HepG2 (cell line): ENCODE data around the gene NEK3. TPM values are rescaled to one million over a fixed set of nuclear protein-coding genes. Genes with fewer than 3 reads are reported as not detected.
A peak's percentile ranks its signal among the peaks of the same experiment; 100 is the strongest.
"Not testable (repeated sequence)": the region's sequence is repeated elsewhere in the genome, so short reads cannot be mapped to it uniquely, and the experiment has no call there.

Experiments
- ATAC-seq: fragments of 200-7000 bp; cut with Tn5 transposase; 3 replicates; pipeline ENCODE4 v1.9.1; 2020; ENCODE audit warnings: mild to moderate bottlenecking, moderate library complexity
- BruUV-seq: library from RNA; stranded (reverse); fragments of 400-500 nt; replicated peaks from 2 replicates; lab custom pipeline; 2021; lab: Mats Ljungman, UMichigan
- CTCF ChIA-PET: fragments of 300-600 bp; formaldehyde crosslinking; extraction: SDS; loops from one replicate; lab custom pipeline; 2021; ENCODE audit warnings: low total read pairs, inconsistent platforms, low intra/inter-chr PET ratio; lab: Yijun Ruan, JAX
- POLR2A ChIA-PET: fragments of 350-600 bp; sonication (Branson Sonifier 250); formaldehyde crosslinking; loops from one replicate; lab custom pipeline; 2020; ENCODE audit warnings: antibody characterized with exemption, inconsistent platforms; lab: Yijun Ruan, JAX
- DNase-seq: peaks from one replicate; pipeline ENCODE4 v3.0.0-alpha.2; 2015; ENCODE audit warnings: low spot score
- FAIRE-seq: peaks from 3 replicates; lab custom pipeline; 2011; peaks lifted over from hg19 to GRCh38; lab: Jason Lieb, UNC
- H2AFZ ChIP-seq: one replicate; pipeline ENCODE4 v1.6.1; 2011; ENCODE audit warnings: low read length, inconsistent platforms
- H3K27ac ChIP-seq: fragments of 300-600 bp; 3 replicates; pipeline ENCODE4 v1.8.0; 2011; ENCODE audit warnings: mixed run types, mild to moderate bottlenecking, mixed read lengths, low read length, inconsistent platforms; ENCODE audit not compliant: insufficient read depth; ENCODE audit errors: extremely low read length
- H3K27me3 ChIP-seq, 2 experiments: fragments of 200-600 bp in 1 of 2; 2 replicates in 1 of 2; 3 replicates in 1 of 2; pipeline versions ENCODE4 v1.6.0 to v1.8.0; 2011; ENCODE audit warnings: low read length in 2 of 2, mild to moderate bottlenecking in 2 of 2, moderate library complexity in 2 of 2, inconsistent platforms in 1 of 2; ENCODE audit not compliant: insufficient read depth in 2 of 2, control insufficient read depth in 1 of 2
- H3K36me3 ChIP-seq, 2 experiments: fragments of 200-600 bp in 1 of 2; replicated peaks in 1 of 2; 2 replicates in 1 of 2; 3 replicates in 1 of 2; pipeline versions ENCODE4 v1.5.1 to v1.8.0; 2011; ENCODE audit warnings: low read length in 2 of 2, inconsistent platforms in 1 of 2; ENCODE audit not compliant: insufficient read depth in 2 of 2, control insufficient read depth in 1 of 2
- H3K4me1 ChIP-seq: 2 replicates; pipeline ENCODE4 v1.5.1; 2012; ENCODE audit warnings: low read length, inconsistent platforms; ENCODE audit not compliant: insufficient read depth
- H3K4me2 ChIP-seq: 2 replicates; pipeline ENCODE4 v1.6.0; 2011; ENCODE audit warnings: low read depth, low read length, inconsistent platforms
- H3K4me3 ChIP-seq, 3 experiments: fragments of 200-600 bp in 1 of 3; sonication (generic), shearing (Covaris generic) in 1 of 3; replicated peaks in 1 of 3; 2 replicates each; pipeline ENCODE4 v1.5.1; 2011 to 2016; ENCODE audit warnings: low read length in 3 of 3, inconsistent platforms in 2 of 3, low read depth in 2 of 3, mild to moderate bottlenecking in 2 of 3, control low read depth in 1 of 3, mixed read lengths in 1 of 3; ENCODE audit not compliant: insufficient read depth in 1 of 3
- H3K79me2 ChIP-seq: one replicate; pipeline ENCODE4 v1.6.1; 2011; ENCODE audit warnings: low read length, inconsistent platforms; ENCODE audit not compliant: insufficient read depth
- H3K9ac ChIP-seq: 2 replicates; pipeline ENCODE4 v1.6.0; 2011; ENCODE audit warnings: mild to moderate bottlenecking, low read depth, low read length, inconsistent platforms; ENCODE audit not compliant: insufficient read depth
- H3K9me3 ChIP-seq: 2 replicates; pipeline ENCODE4 v1.5.1; 2012; ENCODE audit warnings: mild to moderate bottlenecking, low read length
- H4K20me1 ChIP-seq: 2 replicates; pipeline ENCODE4 v1.6.0; 2011; ENCODE audit warnings: inconsistent platforms, mild to moderate bottlenecking, low read length, moderate library complexity; ENCODE audit not compliant: insufficient read depth
- HNF4A ChIP-seq: sonication (generic); formaldehyde crosslinking; IDR thresholded peaks from 2 replicates; pipeline ENCODE4 v1.4.0; 2020; ENCODE audit warnings: missing genetic modification reagents
- KAT8 ChIP-seq: IDR thresholded peaks from 2 replicates; pipeline ENCODE4 v1.6.1; 2016; ENCODE audit warnings: missing genetic modification reagents, missing compliant biosample characterization
- KDM2A ChIP-seq: sonication (generic); formaldehyde crosslinking; IDR thresholded peaks from 2 replicates; pipeline ENCODE4 v1.4.0; 2020; ENCODE audit warnings: low read depth, missing genetic modification reagents, borderline replicate concordance
- MXI1 ChIP-seq: IDR thresholded peaks from 3 replicates; pipeline ENCODE4 v1.6.1; 2012; ENCODE audit warnings: low read depth, low read length, inconsistent platforms, borderline replicate concordance
- PHF8 ChIP-seq: sonication (generic); formaldehyde crosslinking; IDR thresholded peaks from 2 replicates; pipeline ENCODE4 v1.5.0; 2020; ENCODE audit warnings: missing genetic modification reagents
- RAD21 ChIP-seq: fragments of 450-650 bp; formaldehyde crosslinking; IDR thresholded peaks from 2 replicates; pipeline ENCODE4 v1.5.0; 2020; ENCODE audit warnings: mild to moderate bottlenecking
- SMC3 ChIP-seq: IDR thresholded peaks from 2 replicates; pipeline ENCODE4 v1.6.1; 2011; ENCODE audit warnings: low read length, improper control_type of control experiment
- ZBTB7A ChIP-seq: sonication (generic); formaldehyde crosslinking; IDR thresholded peaks from 2 replicates; pipeline ENCODE4 v1.8.0; 2022; ENCODE audit warnings: mild to moderate bottlenecking, missing genetic modification reagents
- ZBTB7B ChIP-seq: sonication (generic); formaldehyde crosslinking; IDR thresholded peaks from 2 replicates; pipeline ENCODE4 v1.4.0; 2020; ENCODE audit warnings: missing genetic modification reagents
- WGBS: methylation state at CpG from one replicate; pipeline ENCODE4 v1.1.6; 2017; ENCODE audit warnings: low lambda C conversion rate; 5-methylcytosine and 5-hydroxymethylcytosine counted together
- in situ Hi-C: cut with HindIII; loops from 2 replicates; pipeline ENCODE4 v1.10.0; 2017; ENCODE audit warnings: low pct_unique_long_range_greater_than_20kb; ENCODE audit not compliant: extremely low pct_ligation_motif_present
- intact Hi-C: fragments of 100-400 bp; cut with micrococcal nuclease; formaldehyde crosslinking; loops from one replicate; pipeline ENCODE4 v1.10.0; 2022; ENCODE audit not compliant: unreplicated experiment
- polyA plus RNA-seq, 8 experiments: library from polyadenylated mRNA; depleted of rRNA in 3 of 8; stranded (reverse) in 7 of 8; unstranded in 1 of 8; fragments of >200 nt; fragmentation: Illumina TruSeq in 4 of 8; extraction: Trizol in 4 of 8; gene quantifications; 2 replicates each; pipeline versions ENCODE4 v1.2.1 to v1.2.3, GENCODE V29; 2011 to 2016; ENCODE audit warnings: low read depth in 4 of 8, missing spikeins in 1 of 8, mixed read lengths in 1 of 8; ENCODE audit not compliant: insufficient read depth in 1 of 8
- total RNA-seq, 5 experiments: library from RNA; depleted of rRNA; stranded (reverse); fragments of >200 nt; fragmentation: Illumina TruSeq; extraction: Trizol; gene quantifications; 2 replicates each; pipeline ENCODE4 v1.2.3, GENCODE V29; 2016; ENCODE audit warnings: low read depth in 1 of 5
- TF ChIP-seq, protein P1 (sequence below): IDR thresholded peaks from 2 replicates; pipeline ENCODE4 v1.6.1; 2016; ENCODE audit warnings: low read depth, borderline replicate concordance
- TF ChIP-seq, protein P2 (sequence below), 2 experiments: sonication (generic) in 1 of 2; formaldehyde crosslinking in 1 of 2; IDR thresholded peaks; 2 replicates each; pipeline versions ENCODE4 v1.4.0 to v1.6.1; 2018 to 2020; ENCODE audit warnings: missing genetic modification reagents in 2 of 2, borderline replicate concordance in 1 of 2, low read depth in 1 of 2, mild to moderate bottlenecking in 1 of 2, missing biosample characterization in 1 of 2
- TF ChIP-seq, protein P3 (sequence below): fragments of 450-650 bp; IDR thresholded peaks from 2 replicates; pipeline ENCODE4 v1.6.1; 2016
- TF ChIP-seq, protein P4 (sequence below): IDR thresholded peaks from 2 replicates; pipeline ENCODE4 v1.6.1; 2012; ENCODE audit warnings: inconsistent platforms
- TF ChIP-seq, protein P5 (sequence below): IDR thresholded peaks from 2 replicates; pipeline ENCODE4 v1.6.1; 2018; ENCODE audit warnings: missing genetic modification reagents, mild to moderate bottlenecking, missing compliant biosample characterization
- TF ChIP-seq, protein P6 (sequence below): sonication (generic); formaldehyde crosslinking; IDR thresholded peaks from 2 replicates; pipeline ENCODE4 v1.4.0; 2020; ENCODE audit warnings: missing genetic modification reagents

NEK3 gene
- total and polyA plus RNA-seq, 2 of the 13 experiments (the other 11 are each of a cell fraction or from before 2014, with no cell fraction given): 36.7 to 68.2 TPM

DNA sequence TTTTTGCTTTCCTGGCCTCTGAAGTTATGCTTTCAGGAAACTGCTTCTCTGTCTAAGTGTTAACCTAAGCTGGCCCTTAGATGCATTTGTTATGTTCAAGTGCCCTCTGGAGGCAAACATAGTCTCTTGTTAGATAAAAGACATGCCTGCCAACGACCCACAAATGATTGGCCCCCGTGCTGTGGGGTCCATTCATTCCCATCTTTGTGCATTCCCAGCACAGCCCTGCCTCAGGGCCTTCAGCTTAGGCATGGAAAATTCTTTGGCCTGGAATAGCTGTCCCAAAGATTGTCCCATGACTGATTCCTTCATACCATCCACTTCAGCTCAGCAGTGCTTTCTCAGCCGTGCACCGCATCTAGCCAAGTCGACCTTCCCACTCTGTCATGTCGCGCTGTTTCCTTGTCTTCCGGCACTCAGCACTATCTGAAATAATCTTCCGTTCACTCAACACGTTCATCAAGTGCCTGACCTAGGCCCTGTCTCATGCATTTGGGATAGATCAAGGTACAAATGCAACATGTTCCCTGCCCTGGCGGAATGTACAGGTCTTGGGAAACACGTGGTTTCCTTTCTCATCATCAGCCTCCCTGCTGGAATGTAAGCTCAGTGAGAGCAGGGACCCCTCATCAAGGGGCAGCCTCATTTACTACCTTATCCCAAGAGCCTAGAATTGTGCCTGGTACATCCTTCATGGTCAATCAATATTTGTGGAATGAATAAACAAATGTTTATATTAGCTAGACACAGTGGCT is 42.2 kb upstream of the NEK3 start:
- in situ Hi-C loops, H3K36me3 ChIP-seq, H3K9me3 ChIP-seq, H3K27me3 ChIP-seq, H4K20me1 ChIP-seq, BruUV-seq, H3K79me2 ChIP-seq: not testable (repeated sequence)
- peak overlapping the region; percentile 39; the same call in 1 of the 2 replicates for H3K9ac ChIP-seq
- H3K4me3 ChIP-seq: peak overlapping the region; percentile 21 to 68 (median 66); a peak in 5 of 6 replicates
- peak overlapping the region; percentile 13 for H3K27ac ChIP-seq
- H3K4me2 ChIP-seq: peak overlapping the region; percentile 99
- peak; percentile 12 for FAIRE-seq
- DNase-seq: peak; percentile 77
- intact Hi-C loops: loop anchor here (1.0 to 10.0 kb wide), 5 partner anchors 60 to 386 kb away; no protein-coding TSS in a partner anchor
- CTCF ChIA-PET: interaction anchor here (1.1 to 1.2 kb wide), 2 partner anchors 60 to 387 kb away, joined by 3 to 4 read pairs; no protein-coding TSS in a partner anchor
- ATAC-seq: peak; percentile 91
- H2AFZ ChIP-seq: peak overlapping the region; percentile 92
- POLR2A ChIA-PET: interaction anchor here (1.0 to 1.5 kb wide), 2 partner anchors 10 to 42 kb away, joined by 3 to 6 read pairs; partner anchors contain the start of gene NEK3
- 2% methylated on average over 12 of the region's 12 CpGs for WGBS
- H3K4me1 ChIP-seq: peaks cover 46% of the 10 kb centered on the region
- TF ChIP-seq PHF8: peak; percentile 17; the same call in 1 of the 2 replicates
- TF ChIP-seq RAD21 (CRISPR knock-in tag): peak; percentile 60
- 0 out of 2 replicates have a peak, but pooled peaks have one; percentile 9 for TF ChIP-seq HNF4A
- TF ChIP-seq, protein P1, sequence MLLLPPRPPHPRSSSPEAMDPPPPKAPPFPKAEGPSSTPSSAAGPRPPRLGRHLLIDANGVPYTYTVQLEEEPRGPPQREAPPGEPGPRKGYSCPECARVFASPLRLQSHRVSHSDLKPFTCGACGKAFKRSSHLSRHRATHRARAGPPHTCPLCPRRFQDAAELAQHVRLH: peak; percentile 35; the same call in 1 of the 2 replicates
- peak; percentile 70 for TF ChIP-seq SMC3
- peak; percentile 31; the same call in 1 of the 2 replicates for TF ChIP-seq KDM2A (CRISPR knock-in tag)
- TF ChIP-seq, protein P2, sequence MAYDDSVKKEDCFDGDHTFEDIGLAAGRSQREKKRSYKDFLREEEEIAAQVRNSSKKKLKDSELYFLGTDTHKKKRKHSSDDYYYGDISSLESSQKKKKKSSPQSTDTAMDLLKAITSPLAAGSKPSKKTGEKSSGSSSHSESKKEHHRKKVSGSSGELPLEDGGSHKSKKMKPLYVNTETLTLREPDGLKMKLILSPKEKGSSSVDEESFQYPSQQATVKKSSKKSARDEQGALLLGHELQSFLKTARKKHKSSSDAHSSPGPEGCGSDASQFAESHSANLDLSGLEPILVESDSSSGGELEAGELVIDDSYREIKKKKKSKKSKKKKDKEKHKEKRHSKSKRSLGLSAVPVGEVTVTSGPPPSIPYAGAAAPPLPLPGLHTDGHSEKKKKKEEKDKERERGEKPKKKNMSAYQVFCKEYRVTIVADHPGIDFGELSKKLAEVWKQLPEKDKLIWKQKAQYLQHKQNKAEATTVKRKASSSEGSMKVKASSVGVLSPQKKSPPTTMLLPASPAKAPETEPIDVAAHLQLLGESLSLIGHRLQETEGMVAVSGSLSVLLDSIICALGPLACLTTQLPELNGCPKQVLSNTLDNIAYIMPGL (CRISPR knock-in tag; IDR thresholded peaks at IDR 0.05; ENCODE audit: borderline replicate concordance in 1 of 2, low read depth in 1 of 2): peak in 1 of 2 experiments; percentile 56; a peak in 1 of 4 replicates
- TF ChIP-seq, protein P3, sequence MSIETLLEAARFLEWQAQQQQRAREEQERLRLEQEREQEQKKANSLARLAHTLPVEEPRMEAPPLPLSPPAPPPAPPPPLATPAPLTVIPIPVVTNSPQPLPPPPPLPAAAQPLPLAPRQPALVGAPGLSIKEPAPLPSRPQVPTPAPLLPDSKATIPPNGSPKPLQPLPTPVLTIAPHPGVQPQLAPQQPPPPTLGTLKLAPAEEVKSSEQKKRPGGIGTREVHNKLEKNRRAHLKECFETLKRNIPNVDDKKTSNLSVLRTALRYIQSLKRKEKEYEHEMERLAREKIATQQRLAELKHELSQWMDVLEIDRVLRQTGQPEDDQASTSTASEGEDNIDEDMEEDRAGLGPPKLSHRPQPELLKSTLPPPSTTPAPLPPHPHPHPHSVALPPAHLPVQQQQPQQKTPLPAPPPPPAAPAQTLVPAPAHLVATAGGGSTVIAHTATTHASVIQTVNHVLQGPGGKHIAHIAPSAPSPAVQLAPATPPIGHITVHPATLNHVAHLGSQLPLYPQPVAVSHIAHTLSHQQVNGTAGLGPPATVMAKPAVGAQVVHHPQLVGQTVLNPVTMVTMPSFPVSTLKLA: peak; percentile 44
- TF ChIP-seq, protein P4, sequence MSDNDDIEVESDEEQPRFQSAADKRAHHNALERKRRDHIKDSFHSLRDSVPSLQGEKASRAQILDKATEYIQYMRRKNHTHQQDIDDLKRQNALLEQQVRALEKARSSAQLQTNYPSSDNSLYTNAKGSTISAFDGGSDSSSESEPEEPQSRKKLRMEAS: peak; percentile 40
- TF ChIP-seq ZBTB7A (CRISPR knock-in tag): 0 out of 2 replicates have a peak, but pooled peaks have one; percentile 27
- TF ChIP-seq ZBTB7B: peak; percentile 28; the same call in 1 of the 2 replicates
- peak; percentile 28; the same call in 1 of the 3 replicates for TF ChIP-seq MXI1
- TF ChIP-seq, protein P5, sequence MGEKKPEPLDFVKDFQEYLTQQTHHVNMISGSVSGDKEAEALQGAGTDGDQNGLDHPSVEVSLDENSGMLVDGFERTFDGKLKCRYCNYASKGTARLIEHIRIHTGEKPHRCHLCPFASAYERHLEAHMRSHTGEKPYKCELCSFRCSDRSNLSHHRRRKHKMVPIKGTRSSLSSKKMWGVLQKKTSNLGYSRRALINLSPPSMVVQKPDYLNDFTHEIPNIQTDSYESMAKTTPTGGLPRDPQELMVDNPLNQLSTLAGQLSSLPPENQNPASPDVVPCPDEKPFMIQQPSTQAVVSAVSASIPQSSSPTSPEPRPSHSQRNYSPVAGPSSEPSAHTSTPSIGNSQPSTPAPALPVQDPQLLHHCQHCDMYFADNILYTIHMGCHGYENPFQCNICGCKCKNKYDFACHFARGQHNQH (CRISPR knock-in tag): 0 out of 2 replicates have a peak, but pooled peaks have one; percentile 23
- TF ChIP-seq KAT8: peak; percentile 43; the same call in 1 of the 2 replicates
- TF ChIP-seq, protein P6, sequence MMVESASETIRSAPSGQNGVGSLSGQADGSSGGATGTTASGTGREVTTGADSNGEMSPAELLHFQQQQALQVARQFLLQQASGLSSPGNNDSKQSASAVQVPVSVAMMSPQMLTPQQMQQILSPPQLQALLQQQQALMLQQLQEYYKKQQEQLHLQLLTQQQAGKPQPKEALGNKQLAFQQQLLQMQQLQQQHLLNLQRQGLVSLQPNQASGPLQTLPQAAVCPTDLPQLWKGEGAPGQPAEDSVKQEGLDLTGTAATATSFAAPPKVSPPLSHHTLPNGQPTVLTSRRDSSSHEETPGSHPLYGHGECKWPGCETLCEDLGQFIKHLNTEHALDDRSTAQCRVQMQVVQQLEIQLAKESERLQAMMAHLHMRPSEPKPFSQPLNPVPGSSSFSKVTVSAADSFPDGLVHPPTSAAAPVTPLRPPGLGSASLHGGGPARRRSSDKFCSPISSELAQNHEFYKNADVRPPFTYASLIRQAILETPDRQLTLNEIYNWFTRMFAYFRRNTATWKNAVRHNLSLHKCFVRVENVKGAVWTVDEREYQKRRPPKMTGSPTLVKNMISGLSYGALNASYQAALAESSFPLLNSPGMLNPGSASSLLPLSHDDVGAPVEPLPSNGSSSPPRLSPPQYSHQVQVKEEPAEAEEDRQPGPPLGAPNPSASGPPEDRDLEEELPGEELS (CRISPR knock-in tag): 0 out of 2 replicates have a peak, but pooled peaks have one; percentile 8
